GM12892 (cell line): ENCODE data around the gene DUOXA1.

Experiments
- DNase-seq: peaks from one replicate; pipeline ENCODE4 v3.0.0; 2011; ENCODE audit not compliant: insufficient read length
- FAIRE-seq: peaks from 2 replicates; lab custom pipeline; 2011; peaks lifted over from hg19 to GRCh38; lab: Jason Lieb, UNC
- POLR2A ChIP-seq: IDR thresholded peaks from 2 replicates; pipeline ENCODE4 v1.6.1; 2011; ENCODE audit warnings: low read depth, low read length, control low read depth
- POLR2AphosphoS5 ChIP-seq: IDR thresholded peaks from 2 replicates; pipeline ENCODE4 v1.6.1; 2011; ENCODE audit warnings: low read depth, low read length, control low read depth
- TAF1 ChIP-seq: IDR thresholded peaks from 2 replicates; pipeline ENCODE4 v1.6.1; 2011; ENCODE audit warnings: low read depth, mild to moderate bottlenecking, control low read depth, low read length, borderline replicate concordance

DUOXA1 gene

GRCh38 chr15:45164914-45165313 is 35.2 kb upstream of the DUOXA1 start:
- DNase-seq (no peak), FAIRE-seq (peak; percentile 60)
- no peak for TF ChIP-seq TAF1
- TF ChIP-seq POLR2A: no peak
- TF ChIP-seq POLR2AphosphoS5: no peak

- no peak for FAIRE-seq
- TF ChIP-seq TAF1 (no peak), POLR2A (no peak), POLR2AphosphoS5 (no peak)
- DNase-seq: no peak
Measured at GRCh38 chr15:45163508-45163856, 33.8 kb upstream of the DUOXA1 start.

GRCh38 chr15:45162771-45163507 is 33.3 kb upstream of the DUOXA1 start:
- FAIRE-seq (peak; percentile 91), DNase-seq (peak; percentile 88)
- no peak for TF ChIP-seq TAF1
- no peak for TF ChIP-seq POLR2AphosphoS5
- TF ChIP-seq POLR2A: no peak

- TF ChIP-seq POLR2A: no peak
- no peak for TF ChIP-seq TAF1
- TF ChIP-seq POLR2AphosphoS5: no peak
- FAIRE-seq (no peak), DNase-seq (no peak)
Measured at GRCh38 chr15:45161666-45162065, 32.0 kb upstream of the DUOXA1 start.

GRCh38 chr15:45157974-45158373 is 28.3 kb upstream of the DUOXA1 start:
- no peak for FAIRE-seq
- no peak for DNase-seq
- no peak for TF ChIP-seq POLR2AphosphoS5
- no peak for TF ChIP-seq POLR2A
- TF ChIP-seq TAF1: no peak

GRCh38 chr15:45156744-45157455 is 27.2 kb upstream of the DUOXA1 start:
- no peak for TF ChIP-seq POLR2A
- DNase-seq: no peak
- FAIRE-seq: no peak

GRCh38 chr15:45155739-45156138 is 26.1 kb upstream of the DUOXA1 start:
- FAIRE-seq: no peak
- TF ChIP-seq POLR2AphosphoS5 (no peak), TAF1 (no peak), POLR2A (no peak)

GRCh38 chr15:45151998-45152828 is 22.5 kb upstream of the DUOXA1 start:
- TF ChIP-seq POLR2A (no peak), TAF1 (no peak), POLR2AphosphoS5 (no peak)
- FAIRE-seq (no peak), DNase-seq (no peak)

More at GRCh38 chr15:45155739-45156138, 26.1 kb upstream of the DUOXA1 start:
- DNase-seq: no peak

- DNase-seq (no peak), FAIRE-seq (no peak)
- TF ChIP-seq POLR2A (no peak), POLR2AphosphoS5 (no peak), TAF1 (no peak)
Measured at GRCh38 chr15:45150997-45151396, 21.3 kb upstream of the DUOXA1 start.

- no peak for DNase-seq
- TF ChIP-seq POLR2A: no peak
- no peak for FAIRE-seq
Measured at GRCh38 chr15:45150481-45150880, 20.8 kb upstream of the DUOXA1 start.

- no peak for DNase-seq
- no peak for FAIRE-seq
- no peak for TF ChIP-seq TAF1
- TF ChIP-seq POLR2A: no peak
- no peak for TF ChIP-seq POLR2AphosphoS5
Measured at GRCh38 chr15:45149060-45149459, 19.4 kb upstream of the DUOXA1 start.
